HG03565 (cell line): ENCODE data around the gene SRP68.
"Not testable (repeated sequence)": the region's sequence is repeated elsewhere in the genome, so short reads cannot be mapped to it uniquely, and the experiment has no call there.

Experiments used
- ATAC-seq: cut with Tn5 transposase; IDR thresholded peaks from one replicate; pipeline ENCODE4 v1.9.1; 2021; ENCODE audit warnings: mild to moderate bottlenecking, moderate library complexity; ENCODE audit not compliant: unreplicated experiment

The SRP68 gene

DNA sequence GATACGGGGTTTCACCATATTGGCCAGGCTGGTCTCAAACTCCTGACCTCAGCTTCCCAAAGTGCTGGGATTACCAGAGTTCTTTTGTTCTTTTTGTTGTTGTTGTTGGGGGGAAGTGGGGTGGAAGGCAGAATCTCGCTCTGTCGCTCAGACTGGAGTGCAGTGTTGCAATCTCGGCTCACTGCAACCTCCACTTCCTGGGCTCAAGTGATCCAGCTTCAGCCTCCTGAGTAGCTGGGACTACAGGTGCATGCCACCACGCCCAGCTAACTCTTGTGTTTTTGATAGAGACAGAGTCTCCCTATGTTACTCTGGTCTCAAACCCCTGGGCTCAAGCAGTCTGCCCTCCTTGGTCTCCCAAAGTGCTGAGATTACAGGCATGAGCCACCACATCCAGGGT, 6.1 kb upstream of the SRP68 start:
- ATAC-seq, result not testable (repeated sequence)

DNA sequence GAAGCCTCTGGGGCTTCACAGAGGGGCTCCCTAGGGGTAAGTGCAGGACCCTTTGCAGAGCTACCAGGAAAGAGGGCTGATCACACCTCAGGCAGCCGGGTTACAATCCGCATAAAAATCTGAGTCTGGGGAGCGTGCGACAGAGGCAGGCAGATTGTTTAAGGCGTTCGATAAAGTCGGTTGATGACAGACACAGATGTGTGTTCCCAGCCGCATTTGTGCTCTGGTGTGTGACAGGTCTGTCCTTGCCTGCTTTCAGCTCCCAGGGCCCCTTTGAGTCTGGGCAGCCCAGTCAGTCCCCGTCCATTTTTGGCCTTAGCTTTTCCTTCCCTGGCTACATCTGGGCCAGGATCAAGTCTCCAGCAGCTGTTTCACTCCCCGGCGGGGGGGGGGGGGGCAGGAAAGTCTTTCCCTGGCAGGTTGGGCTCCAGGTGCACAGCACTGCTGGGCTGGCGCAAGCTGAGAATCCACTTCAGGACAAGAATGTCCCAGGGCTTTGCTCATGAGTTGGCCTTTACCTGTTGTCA, 5.3 kb upstream of the SRP68 start:
- no peak for ATAC-seq

DNA sequence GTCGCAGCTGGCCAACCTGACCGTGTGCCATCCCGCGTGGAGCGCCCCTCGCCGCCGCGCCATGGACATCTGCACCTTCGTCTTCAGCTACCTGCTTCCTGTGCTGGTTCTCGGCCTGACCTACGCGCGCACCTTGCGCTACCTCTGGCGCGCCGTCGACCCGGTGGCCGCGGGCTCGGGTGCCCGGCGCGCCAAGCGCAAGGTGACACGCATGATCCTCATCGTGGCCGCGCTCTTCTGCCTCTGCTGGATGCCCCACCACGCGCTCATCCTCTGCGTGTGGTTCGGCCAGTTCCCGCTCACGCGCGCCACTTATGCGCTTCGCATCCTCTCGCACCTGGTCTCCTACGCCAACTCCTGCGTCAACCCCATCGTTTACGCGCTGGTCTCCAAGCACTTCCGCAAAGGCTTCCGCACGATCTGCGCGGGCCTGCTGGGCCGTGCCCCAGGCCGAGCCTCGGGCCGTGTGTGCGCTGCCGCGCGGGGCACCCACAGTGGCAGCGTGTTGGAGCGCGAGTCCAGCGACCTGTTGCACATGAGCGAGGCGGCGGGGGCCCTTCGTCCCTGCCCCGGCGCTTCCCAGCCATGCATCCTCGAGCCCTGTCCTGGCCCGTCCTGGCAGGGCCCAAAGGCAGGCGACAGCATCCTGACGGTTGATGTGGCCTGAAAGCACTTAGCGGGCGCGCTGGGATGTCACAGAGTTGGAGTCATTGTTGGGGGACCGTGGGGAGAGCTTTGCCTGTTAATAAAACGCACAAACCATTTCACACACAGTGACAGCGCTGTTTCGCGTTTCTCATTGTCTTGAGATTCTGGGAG, 4.7 kb upstream of the SRP68 start:
- no peak for ATAC-seq

DNA sequence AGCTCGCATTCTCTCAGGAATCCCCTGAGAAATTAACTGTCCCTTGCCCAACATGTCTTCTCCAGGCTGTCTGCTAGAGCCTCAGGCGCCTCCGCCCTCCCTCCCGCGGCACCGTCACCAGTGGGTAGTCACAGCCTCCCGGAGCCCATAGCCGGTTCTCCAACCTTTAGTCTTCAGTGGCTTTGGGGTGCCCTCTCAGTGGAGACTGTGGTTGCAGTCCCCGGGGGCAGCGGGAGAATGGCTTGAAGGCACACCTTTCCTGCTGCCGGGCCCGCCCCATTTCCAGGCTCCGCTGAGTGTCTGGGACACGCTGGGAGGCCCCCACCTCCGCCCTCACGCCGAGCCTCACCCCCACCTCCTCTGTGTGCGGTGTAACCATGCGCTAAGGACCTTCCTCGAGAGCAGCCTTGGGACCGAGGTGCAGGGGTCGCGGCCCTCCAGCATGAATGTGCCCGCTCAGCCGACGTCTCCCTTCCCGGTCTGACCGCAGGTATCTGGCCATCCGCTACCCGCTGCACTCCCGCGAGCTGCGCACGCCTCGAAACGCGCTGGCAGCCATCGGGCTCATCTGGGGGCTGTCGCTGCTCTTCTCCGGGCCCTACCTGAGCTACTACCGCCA, 3.9 kb upstream of the SRP68 start:
- no peak for ATAC-seq

DNA sequence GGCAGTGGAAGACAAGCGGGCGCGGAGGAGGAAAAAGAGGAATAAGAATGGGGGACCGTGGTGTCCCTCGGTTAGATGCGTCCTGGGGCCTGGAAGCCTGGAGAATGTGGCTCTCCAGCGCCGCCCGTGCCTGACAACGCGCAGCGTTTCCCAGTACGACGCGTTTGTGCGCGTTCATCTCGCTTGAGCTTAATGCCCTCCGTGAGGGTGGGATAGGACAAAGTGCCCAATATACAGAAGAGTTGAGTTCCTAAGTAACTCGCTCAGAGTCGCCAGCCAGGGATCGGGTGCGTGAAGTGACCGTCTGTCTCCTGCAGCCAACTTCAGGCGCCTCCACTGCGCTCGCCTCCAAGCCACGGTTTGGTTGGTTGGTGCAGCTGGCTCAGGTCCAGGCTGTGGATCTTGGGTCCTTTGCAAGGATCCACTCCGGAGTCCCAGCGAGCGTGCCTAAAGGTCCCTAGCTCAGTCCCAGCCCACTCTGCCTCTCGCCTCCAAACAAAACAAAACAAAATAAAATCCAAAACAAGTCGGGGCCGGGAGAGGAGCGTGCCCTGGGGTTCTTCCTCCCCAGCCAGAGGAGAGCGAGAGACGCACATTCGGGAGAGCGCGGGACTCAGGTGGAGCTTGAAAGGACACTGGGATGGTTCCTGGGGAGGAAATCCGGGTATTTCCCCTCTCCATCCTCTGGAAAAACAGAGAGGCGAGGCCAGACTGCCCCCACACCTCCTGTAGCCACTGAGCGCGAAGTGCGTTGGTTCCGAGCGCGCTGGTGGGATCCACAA, 3.2 kb upstream of the SRP68 start:
- ATAC-seq, result no peak

DNA sequence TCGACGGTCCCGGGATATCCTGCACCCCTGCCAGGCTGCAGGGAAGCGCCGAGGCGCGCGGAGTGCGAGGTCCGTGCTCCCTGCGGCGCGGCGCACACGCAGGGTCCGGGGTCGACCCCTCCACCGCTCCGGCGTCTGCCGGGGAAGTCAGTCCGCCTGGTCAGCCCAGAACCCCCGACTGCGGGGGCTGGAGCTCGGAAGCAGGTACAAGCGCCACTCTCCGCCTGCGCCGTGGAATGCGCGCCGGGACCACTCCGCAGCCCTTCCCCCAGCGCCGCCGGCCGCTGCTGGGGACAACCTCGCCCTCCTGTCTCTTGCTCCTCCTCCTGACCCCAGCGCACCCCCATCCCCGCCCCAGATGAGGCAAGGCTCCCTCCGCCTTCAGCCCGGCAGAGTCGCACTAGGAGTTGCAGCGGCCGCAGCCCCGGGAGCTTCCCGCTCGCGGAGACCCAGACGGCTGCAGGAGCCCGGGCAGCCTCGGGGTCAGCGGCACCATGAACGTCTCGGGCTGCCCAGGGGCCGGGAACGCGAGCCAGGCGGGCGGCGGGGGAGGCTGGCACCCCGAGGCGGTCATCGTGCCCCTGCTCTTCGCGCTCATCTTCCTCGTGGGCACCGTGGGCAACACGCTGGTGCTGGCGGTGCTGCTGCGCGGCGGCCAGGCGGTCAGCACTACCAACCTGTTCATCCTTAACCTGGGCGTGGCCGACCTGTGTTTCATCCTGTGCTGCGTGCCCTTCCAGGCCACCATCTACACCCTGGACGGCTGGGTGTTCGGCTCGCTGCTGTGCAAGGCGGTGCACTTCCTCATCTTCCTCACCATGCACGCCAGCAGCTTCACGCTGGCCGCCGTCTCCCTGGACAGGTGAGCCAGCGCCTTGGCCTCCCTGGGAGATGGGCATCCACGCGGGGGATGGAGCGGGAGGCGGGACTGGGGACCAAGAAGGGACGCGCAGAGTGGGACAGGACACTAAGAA, 2.4 kb upstream of the SRP68 start, which contains the start of gene GALR2:
TSS of gene GALR2 (plus strand) at position 392 of the 974 bp plus-strand sequence. CDS start at position 495, 103 bp downstream.
- no peak for ATAC-seq

DNA sequence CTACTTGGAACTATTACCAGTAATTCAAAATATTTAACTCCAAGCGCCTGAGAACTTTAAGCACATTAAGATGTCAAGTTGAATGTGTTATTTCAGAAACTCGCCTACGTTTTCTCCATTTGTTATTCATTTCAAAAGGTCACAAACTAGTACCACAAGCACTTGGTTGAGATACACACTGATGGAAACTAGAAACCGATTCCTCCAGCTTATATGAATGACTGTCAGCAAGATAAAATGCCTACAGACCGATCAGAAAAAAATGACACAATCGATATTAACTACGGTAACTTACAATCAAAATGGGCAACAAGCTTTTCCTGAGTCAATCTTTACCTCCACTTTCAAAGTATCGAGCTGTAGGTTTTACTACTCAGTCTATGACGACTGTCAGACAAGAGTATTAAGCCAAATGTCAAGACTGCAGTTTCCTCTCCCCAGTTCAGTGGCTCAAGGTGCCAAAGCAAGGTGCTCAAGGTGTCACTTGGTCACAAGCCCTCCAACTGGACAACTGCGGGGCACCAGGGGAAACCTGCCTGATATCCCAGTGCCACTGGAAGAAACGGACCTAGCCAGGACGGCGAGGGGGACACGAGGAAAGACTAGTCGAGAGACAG, 678 bp downstream of the SRP68 start:
- no peak for ATAC-seq

DNA sequence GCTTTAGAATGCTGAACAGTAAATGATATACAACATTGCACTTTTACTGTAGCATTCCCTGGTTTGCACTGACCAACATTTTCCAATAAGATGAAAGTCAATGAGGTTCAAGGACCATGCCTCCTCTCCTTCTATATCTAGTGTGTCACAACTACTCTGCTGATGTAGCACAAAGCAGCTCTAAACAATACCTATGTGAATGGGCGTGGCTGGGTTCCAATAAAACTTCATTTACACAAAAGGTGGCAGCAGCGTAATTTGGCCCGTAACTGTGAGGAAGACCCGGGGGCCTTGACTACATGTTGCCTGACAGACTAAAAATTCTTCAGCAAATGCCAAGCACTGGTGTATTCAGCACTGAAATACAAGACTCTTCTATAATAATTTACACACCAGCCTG, 6.5 kb downstream of the SRP68 start:
- no peak for ATAC-seq

DNA sequence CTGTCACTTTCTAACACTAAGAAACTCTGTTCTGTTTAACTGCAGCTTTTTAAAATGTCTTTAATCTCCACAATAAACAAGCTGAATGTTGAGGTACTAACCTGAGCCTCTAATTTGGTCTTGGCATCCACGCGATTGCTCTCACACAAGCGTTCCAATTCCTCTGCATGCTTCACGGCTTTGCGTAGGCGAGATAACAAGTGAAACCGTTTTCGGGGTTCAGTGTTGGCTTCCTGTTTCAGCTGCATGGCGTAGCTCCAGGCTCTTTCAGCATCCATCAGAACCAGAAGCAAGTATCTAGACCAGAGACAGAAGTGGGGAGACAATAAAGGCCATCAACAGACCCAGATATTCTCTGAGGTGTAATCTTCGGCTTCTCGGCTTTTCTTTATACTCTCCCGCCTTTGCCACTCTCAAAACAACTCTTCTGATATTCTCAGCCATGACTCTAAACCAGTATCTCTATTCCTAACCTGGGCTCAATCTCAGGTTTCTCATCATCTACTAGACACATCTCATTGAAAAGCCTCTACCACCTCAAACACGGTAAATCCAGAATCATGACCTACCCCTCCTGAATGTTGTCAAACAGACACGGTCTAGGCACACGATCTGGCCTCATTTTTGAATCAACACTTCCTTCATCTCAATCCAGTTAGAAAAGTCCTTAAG, 8.3 kb downstream of the SRP68 start:
- ATAC-seq, result peak; percentile 60

DNA sequence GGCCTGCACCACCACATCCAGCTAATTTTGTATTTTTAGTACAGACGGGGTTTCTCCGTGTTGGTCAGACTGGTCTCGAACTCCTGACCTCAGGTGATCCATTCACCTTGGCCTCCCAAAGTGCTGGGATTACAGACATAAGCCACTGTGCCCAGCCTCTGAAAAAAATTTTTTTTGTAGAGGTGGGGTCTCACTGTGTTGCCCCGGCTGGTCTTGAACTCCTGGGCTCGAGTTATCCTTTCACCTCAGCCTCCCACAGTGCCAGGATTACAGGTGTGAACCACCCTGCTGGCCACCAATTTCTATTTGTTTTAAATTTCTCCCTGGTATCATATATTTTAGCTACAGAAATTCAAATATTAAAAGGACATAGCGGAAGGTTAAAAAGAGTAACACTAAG, 14.1 kb downstream of the SRP68 start:
- not testable (repeated sequence) for ATAC-seq

DNA sequence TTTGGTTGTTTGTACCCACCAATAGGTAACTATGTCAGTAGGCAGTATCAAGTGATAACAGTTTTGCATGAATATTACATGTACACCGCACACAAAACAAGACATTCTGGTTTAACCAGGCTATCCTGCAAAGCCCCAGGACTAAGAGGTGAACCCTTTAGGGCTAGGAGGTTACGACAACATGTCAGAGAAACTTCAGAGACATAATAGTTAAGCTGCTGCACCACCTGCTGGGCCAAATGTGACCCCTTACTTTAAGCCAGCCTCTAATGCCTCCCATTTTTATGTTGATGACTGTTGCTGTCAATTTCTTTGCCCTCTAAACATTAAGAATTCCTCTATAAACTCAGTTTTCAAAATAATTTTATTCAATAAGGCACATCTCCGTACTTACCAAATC, 15.4 kb downstream of the SRP68 start:
- ATAC-seq, result no peak

DNA sequence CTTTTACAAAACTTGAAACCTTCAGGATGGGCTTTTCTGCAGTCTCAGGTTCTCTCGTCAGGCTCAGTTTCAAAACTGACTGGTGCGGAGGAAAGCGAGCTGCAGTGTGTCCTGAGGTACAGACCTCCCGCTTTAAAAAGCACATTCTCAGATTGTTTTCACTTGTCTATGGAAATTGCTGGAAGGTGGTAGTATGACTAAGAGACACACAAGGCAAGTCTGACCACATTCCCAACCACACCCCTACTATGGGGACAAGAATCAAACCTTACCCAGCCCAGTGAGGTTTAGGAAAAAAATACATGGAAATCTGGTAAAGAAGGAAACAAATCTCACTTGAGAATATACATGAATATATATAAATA, 18.2 kb downstream of the SRP68 start:
- ATAC-seq, result no peak

DNA sequence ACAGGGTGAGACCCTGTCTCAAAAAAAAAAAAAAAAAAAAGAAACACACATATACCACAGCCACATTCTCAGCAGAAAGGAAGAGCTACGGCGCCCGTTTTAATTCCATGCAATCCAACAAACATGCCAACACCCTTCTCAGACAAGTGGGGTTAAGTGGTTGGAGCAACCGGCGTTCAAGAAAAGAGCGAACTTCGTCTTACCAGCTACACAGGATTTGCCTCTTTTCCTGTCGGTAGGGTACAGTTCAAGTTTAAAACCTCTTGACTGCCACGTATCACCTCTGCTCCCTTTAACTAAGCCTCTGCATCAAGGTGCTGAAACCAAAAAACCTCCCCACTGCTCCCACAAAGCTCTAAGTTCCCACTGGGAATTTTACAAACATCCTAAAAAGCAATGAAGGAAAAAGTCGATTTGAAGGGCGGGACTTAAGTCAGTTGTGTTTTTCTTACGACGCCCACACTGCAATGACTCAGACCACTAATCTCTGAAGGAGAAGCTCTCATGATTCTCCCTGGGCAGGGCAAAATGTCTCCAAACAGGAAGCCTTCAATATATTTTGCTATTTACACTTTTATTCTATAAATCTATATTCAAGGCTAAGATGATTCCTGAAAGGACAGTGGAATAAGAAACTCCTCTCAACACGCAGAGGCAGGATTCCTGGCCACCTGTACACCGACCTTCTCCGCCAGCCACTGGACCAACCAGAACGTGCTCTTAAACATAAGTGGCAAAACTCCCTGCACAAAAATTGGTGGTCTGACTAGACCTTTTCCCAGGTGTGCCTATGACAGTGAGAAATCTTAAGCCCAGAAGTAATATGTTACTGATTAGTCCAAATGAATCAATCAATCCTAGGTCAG, 18.8 kb downstream of the SRP68 start:
- no peak for ATAC-seq

DNA sequence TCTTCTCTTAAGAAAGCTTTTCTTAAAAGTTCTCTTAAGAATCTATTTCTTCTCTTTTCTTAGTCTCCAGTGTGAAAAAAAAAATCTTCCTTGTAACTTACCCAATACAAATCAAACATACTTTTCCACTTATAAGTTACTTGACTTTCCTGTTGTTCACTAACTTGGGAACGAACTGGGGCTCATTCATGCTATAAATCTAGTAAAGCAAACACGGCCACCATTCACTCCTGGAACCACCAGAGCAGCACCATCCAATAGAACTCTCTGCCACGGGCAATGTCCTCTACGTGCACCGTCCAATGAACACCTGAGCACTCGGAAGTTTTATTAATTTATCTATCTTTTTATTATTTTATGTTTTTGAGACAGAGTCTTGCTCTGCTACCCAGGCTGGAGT, 20.8 kb downstream of the SRP68 start:
- ATAC-seq, result no peak

DNA sequence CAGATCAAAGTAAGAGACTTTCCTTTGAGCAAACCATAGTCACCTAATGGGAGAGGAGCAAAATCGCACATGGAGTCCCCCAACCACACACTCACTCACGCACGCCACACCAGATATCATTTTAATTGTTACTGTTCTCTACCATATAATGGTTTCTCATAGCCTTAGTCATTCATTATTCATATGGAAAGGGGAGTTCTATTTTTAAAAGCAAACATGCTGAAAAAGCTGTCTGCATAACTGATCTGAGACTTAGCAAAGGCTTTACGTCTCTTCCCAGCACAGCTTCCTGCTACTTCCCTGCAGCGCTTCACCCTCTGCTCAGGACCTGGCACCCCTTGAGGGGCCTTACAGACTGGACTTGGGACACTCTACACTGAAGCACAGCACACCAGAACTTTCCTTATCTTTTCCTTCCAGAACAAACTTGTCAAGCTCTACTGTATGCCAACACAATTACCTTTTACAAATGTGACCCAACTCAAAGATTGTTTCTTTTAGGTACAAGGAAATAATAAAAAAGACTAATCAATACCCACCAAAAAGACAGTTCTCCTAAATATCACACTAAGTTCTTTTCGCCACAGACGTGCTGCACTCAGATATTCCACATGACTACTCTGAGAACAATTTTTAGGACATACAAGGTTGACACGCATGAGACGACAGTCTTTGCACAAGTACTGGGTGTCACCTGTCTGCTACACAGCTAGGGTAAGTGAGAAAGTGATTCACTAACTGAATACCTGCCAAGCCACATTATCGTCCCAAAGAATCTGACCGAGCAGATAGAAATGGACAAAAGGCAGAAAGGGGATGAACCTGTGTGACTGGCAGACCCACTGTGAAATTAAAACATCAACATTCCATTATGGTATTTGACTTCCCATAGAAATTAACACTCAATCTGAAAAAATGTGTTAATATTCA, 21.5 kb downstream of the SRP68 start:
- ATAC-seq, result no peak

DNA sequence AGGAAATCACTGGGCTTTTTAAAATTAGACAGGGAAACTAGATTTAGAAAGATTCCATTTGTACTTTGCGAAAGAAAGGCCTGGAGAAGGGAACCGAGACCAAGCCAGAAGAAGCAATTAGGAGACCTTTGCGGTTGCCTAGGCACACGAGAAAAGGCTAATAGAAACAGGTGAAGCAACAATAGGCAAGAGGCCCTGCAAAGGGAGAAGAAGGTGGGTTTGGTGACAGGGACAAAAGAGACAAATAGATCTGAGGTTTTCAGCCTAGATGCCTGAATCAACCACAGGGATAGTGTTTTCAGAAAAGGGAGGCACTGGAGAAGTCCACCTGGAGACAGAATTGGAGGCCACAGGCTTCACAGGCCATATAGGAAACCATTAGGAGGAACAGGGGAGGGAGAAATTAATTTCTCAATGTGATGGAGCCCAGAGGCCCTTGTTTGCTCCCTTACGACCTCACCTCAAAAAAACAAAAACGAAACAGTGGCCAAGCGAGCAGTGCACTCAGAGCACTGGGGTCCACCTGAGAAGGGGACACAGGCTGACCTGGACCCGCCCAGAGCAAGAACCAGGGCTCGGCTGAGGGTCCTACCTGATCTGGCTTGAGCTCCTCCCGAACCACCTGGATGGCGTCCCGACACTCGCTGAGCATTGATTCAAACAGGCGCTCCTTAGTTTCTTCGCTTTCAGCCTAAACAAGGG, 22.3 kb downstream of the SRP68 start:
- ATAC-seq, result no peak

DNA sequence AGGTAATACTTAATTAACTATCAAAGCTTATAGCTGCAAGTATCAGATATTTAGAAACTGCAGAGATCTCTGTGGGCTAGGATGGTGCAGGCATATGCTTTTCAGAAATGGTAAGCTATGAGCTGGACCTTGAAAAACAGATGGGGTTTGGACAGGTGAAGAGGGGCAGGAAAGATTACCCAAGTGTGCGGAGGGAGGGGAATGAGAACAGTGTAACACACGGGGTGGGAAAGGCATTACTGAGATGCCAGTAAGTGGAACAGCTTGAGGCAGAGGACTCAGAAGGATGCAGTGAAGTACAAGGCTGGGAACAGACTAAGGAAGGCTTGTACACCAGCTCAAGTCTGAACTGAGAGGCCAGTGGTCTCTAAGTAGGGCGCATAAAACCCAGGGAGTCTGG, 23.1 kb downstream of the SRP68 start:
- no peak for ATAC-seq
